Activated naive CD4-positive, alpha-beta T cell treated with anti-CD3 and anti-CD28 coated beads, Interleukin-2, amount 50 U/mL, for 24 hours (primary cell): ENCODE data around the gene RAC2.
"Not testable (repeated sequence)": the region's sequence is repeated elsewhere in the genome, so short reads cannot be mapped to it uniquely, and the experiment has no call there.

Experiments used
- H3K27ac Mint-ChIP-seq: one replicate; pipeline ENCODE4 v1.8.0; 2021; ENCODE audit warnings: mild to moderate bottlenecking, mixed read lengths
- H3K27me3 Mint-ChIP-seq: one replicate; pipeline ENCODE4 v1.8.0; 2021; ENCODE audit warnings: mixed read lengths
- H3K36me3 Mint-ChIP-seq: one replicate; pipeline ENCODE4 v1.8.0; 2021; ENCODE audit warnings: mixed read lengths
- H3K4me1 Mint-ChIP-seq: one replicate; pipeline ENCODE4 v1.8.0; 2021; ENCODE audit warnings: mixed read lengths
- H3K4me3 Mint-ChIP-seq: one replicate; pipeline ENCODE4 v1.8.0; 2021; ENCODE audit warnings: mild to moderate bottlenecking, mixed read lengths
- H3K9me3 Mint-ChIP-seq: one replicate; pipeline ENCODE4 v1.8.0; 2021; ENCODE audit warnings: mixed read lengths

The RAC2 gene

DNA sequence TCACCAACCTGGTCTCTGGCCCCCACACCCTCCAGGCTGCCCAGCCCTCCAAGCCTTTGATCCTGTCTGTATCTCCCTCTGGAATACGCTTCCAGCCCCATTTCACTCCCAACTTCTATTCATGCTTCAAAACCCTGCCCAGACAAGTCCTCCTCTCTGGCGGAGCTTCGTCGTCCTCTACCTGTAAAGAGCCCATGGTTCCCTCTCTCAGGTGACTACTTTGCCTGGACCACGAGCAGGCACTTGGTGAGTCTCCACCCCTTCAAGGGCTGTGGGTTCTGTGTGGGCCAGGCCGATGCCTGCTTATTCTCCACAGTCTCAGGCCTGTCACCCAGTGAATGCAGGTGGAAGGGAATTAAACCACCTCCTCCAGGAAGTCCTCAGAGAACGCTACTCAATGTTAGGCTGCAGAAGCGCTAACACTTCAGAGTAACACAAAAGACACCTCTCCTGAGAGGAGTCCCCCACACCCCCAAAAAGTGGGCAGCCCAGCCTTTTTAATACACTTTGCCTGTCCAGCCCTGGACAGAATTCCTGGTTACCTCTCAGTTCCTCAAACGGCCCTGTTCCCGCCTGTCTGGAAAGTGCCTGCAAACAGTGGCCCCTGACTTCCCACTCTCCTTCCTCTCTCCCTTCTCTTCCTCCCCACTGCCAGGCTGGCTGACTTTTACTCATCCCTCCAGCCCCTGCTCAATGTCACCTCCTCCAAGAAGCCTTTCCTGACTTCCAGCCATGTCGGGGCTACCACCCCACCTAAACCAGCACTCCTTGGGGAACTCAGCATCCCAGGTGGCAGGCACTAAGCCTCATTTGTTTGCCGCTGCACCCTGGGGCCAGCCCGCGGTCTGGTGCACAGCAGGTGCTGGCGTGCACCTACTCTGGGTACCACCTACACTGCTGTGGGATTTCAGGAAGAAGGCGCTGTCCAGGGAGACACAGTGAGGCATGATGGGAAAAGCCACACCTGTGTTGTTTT is 9.0 kb downstream of the RAC2 start:
- H3K4me3 Mint-ChIP-seq: peak overlapping the region; percentile 86
- H3K36me3 Mint-ChIP-seq: peaks cover 28% of the 10 kb centered on the region

DNA sequence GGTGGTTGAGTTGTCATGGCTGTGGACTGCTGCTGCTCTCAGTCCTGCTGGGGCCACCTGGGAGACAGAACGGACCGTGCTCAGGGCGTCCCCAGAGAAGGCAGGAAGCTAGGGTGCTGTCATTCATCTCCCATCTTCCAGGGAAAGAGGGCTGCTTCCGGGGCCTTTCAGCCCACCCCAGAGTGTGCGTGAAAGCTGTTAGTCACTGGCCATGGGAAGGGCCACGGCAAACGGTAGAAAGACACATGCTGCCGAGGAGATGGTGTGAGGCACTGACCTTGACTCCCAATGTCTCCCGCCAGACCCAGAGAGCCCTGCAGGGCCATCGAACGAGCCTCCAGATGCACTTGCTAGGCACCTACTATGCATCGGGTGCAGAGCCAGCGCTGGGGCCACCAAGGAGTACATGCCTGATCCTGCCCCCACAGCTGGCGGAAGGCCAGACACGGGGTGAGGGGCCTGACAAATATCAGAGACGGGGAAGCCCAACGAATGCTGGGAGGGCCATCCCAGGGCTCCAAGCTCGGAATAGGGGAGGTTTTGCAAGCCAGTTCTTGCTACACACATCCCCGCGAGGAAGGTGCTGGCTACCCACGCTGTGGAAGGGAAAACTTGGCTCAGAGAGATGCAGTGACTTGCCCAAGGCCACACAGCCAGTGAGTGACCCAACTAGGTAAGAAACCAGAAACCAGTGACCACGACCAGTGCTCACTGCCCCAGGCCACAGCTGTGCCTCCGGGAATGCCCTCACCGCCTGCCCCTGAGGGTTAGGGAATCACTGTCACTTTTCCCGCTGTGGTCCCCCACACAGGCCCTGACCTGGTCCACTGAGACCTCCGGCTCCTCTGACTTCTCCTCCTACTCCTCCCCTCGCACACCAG is 10.1 kb downstream of the RAC2 start:
- H3K9me3 Mint-ChIP-seq: no peaks in the 10 kb centered on the region
- no peaks in the 10 kb centered on the region for H3K27me3 Mint-ChIP-seq
- peaks cover 32% of the 10 kb centered on the region for H3K36me3 Mint-ChIP-seq
- peak overlapping the region; percentile 93 for H3K27ac Mint-ChIP-seq
- H3K4me3 Mint-ChIP-seq: peak overlapping the region; percentile 86
- H3K4me1 Mint-ChIP-seq: peaks cover 98% of the 10 kb centered on the region

More for the DNA sequence above, 9.0 kb downstream of the RAC2 start:
- Mint-ChIP-seq H3K27me3 (no peaks in the 10 kb centered on the region), H3K4me1 (peaks cover 98% of the 10 kb centered on the region), H3K9me3 (no peaks in the 10 kb centered on the region), H3K27ac (peak overlapping the region; percentile 87)

DNA sequence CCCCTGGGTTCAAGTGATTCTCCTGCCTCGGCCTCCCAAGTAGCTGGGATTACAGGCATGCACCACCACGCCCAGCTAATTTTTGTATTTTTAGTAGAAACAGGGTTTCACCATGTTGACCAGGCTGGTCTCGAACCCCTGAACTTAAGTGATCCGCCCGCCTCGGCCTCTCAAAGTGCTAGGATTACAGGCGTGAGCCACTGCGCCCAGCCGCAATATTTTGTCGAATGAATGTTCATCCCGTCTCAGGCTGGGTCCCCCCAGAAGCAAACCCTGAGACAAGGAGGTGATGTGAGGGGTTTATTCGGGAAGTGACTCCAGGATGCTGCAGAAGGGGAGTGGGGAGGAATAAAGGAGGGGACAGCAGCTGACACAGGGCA is 10.7 kb downstream of the RAC2 start:
- Mint-ChIP-seq H3K4me3 (peak overlapping the region; percentile 73), H3K27ac (peak overlapping the region; percentile 93), H3K4me1 (peaks cover 98% of the 10 kb centered on the region), H3K36me3 (peaks cover 32% of the 10 kb centered on the region)
- H3K9me3 Mint-ChIP-seq, H3K27me3 Mint-ChIP-seq: not testable (repeated sequence)

- Mint-ChIP-seq H3K4me1 (peaks cover 97% of the 10 kb centered on the region), H3K36me3 (peaks cover 31% of the 10 kb centered on the region), H3K27me3 (no peaks in the 10 kb centered on the region), H3K9me3 (no peaks in the 10 kb centered on the region), H3K27ac (peak overlapping the region; percentile 97), H3K4me3 (peak overlapping the region; percentile 81)
Observed at GRCh38 chr22:37232140-37232998, 11.7 kb downstream of the RAC2 start.

- H3K36me3 Mint-ChIP-seq: peaks cover 31% of the 10 kb centered on the region
- peak overlapping the region; percentile 81 for H3K4me3 Mint-ChIP-seq
- H3K4me1 Mint-ChIP-seq: peaks cover 90% of the 10 kb centered on the region
- H3K9me3 Mint-ChIP-seq: no peaks in the 10 kb centered on the region
- no peaks in the 10 kb centered on the region for H3K27me3 Mint-ChIP-seq
- H3K27ac Mint-ChIP-seq: peak overlapping the region; percentile 97
Observed at GRCh38 chr22:37231406-37232139, 12.5 kb downstream of the RAC2 start.

DNA sequence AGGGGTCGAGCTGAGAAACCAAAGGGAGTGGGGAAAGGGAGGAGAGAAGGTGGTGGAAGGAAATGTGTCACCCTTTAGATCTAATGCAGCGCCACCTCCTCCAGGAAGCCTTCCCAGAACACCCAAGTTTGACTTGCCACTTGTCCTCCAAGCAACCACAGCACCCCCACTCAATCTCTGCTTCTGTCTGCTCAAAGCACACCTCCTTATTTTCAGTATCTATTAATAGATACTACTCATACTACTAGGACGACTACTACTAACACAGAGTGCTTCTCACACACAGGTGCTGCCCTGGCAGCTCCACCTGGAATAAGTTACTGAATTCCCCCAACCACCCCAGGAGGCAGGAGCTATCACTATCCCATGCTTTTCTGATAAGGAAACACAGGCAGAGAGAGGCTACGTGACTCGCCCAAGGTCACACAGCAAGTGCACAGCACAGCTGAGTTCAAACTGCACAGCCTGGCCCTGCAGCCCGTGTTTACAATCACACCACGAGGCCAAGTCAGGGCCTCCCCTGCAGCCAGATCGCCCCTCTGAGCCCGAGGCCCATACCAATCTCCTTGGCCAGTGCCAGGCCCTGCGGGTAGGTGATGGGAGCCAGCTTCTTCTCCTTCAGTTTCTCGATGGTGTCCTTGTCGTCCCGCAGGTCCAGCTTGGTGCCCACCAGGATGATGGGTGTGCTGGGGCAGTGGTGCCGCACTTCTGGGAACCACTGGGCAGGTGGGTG is 13.2 kb downstream of the RAC2 start:
- H3K27me3 Mint-ChIP-seq: no peaks in the 10 kb centered on the region
- peak overlapping the region; percentile 97 for H3K27ac Mint-ChIP-seq
- peaks cover 90% of the 10 kb centered on the region for H3K4me1 Mint-ChIP-seq
- peaks cover 33% of the 10 kb centered on the region for H3K36me3 Mint-ChIP-seq
- peak overlapping the region; percentile 81 for H3K4me3 Mint-ChIP-seq
- H3K9me3 Mint-ChIP-seq: no peaks in the 10 kb centered on the region

DNA sequence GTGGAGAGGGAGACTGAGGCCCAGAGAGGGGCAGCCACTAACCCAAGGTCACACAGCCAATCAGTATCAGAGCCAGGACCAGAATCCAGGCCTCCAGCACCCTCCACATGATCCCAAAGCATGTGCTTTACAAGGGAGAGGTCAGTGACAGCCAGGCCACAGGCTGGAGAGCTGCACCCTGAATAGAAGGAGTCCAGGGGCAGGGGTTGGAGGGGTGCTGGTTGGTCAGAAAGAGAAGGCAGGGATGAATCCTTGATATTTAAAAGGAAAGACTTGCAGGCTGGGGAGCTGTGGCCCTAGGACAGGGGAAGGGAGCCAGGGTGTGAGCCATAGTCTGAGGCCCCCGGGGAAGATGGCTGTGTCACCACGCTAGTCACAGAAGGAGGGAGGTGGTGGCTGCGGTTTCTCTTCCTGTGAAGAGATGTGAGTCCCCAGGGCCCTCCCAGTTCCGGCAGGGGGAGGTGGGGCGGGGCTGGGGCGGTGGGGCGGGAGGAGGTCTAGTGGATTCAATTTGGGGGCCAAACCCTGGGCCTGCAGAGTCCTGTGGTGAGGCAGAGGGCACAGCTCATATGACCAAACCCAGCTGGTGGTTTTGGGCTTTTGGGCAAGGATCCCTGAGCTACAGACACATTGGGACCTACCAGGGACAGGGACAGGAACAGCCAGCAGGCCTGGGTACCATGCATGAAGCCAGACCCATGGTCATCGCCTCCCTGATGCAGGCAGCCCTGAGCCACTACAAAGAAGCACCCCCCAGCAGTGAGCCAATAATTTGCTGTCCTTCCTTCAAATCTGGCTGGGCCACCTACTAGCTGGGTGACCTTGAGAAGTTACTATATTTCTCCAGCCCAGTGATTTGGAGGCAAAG is 14.0 kb downstream of the RAC2 start:
- Mint-ChIP-seq H3K27me3 (no peaks in the 10 kb centered on the region), H3K9me3 (no peaks in the 10 kb centered on the region), H3K4me1 (peaks cover 90% of the 10 kb centered on the region), H3K4me3 (peak overlapping the region; percentile 81), H3K36me3 (peaks cover 40% of the 10 kb centered on the region), H3K27ac (peak overlapping the region; percentile 97)

GRCh38 chr22:37229012-37229804 is 14.9 kb downstream of the RAC2 start:
- Mint-ChIP-seq H3K27me3 (no peaks in the 10 kb centered on the region), H3K4me1 (peaks cover 90% of the 10 kb centered on the region), H3K27ac (peak overlapping the region; percentile 90), H3K9me3 (no peaks in the 10 kb centered on the region), H3K36me3 (peaks cover 40% of the 10 kb centered on the region), H3K4me3 (peak overlapping the region; percentile 81)

GRCh38 chr22:37228106-37229011 is 15.7 kb downstream of the RAC2 start:
- H3K27me3 Mint-ChIP-seq: no peaks in the 10 kb centered on the region
- peaks cover 90% of the 10 kb centered on the region for H3K4me1 Mint-ChIP-seq
- H3K27ac Mint-ChIP-seq: peak overlapping the region; percentile 90
- peak overlapping the region; percentile 78 for H3K4me3 Mint-ChIP-seq
- peaks cover 43% of the 10 kb centered on the region for H3K36me3 Mint-ChIP-seq
- H3K9me3 Mint-ChIP-seq: no peaks in the 10 kb centered on the region

- H3K4me3 Mint-ChIP-seq: peak overlapping the region; percentile 11
- H3K27me3 Mint-ChIP-seq: no peaks in the 10 kb centered on the region
- H3K9me3 Mint-ChIP-seq: no peaks in the 10 kb centered on the region
- H3K36me3 Mint-ChIP-seq: peaks cover 46% of the 10 kb centered on the region
- peak overlapping the region; percentile 83 for H3K27ac Mint-ChIP-seq
- H3K4me1 Mint-ChIP-seq: peaks cover 90% of the 10 kb centered on the region
Observed at GRCh38 chr22:37226514-37226913, 17.6 kb downstream of the RAC2 start.

DNA sequence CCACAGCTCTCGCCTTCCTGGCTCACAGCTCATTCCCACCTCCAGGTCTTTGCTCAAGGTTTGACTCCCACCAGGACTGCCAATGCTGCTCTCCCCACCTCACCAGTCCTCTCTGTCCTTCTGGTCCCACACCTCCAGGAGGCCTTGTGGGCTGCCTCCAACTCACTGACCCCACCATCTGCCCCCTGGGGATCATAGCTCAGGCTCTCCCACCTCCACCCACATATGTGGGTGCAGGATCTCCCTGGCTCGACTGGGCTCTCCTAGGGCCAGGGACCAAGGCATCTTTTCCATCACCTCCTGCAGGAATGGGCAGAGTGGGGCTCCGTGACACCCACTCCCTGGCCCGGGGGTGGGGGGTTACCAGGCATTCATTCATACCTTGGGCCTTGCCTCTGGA is 18.0 kb downstream of the RAC2 start:
- H3K27me3 Mint-ChIP-seq: no peaks in the 10 kb centered on the region
- peaks cover 90% of the 10 kb centered on the region for H3K4me1 Mint-ChIP-seq
- H3K27ac Mint-ChIP-seq: no peak overlapping the region
- H3K9me3 Mint-ChIP-seq: no peaks in the 10 kb centered on the region
- no peak overlapping the region for H3K4me3 Mint-ChIP-seq
- H3K36me3 Mint-ChIP-seq: peaks cover 46% of the 10 kb centered on the region

GRCh38 chr22:37225481-37225880 is 18.6 kb downstream of the RAC2 start:
- Mint-ChIP-seq H3K36me3 (peaks cover 47% of the 10 kb centered on the region), H3K27ac (peak overlapping the region; percentile 53), H3K4me1 (peaks cover 90% of the 10 kb centered on the region)

More at GRCh38 chr22:37225481-37225880, 18.6 kb downstream of the RAC2 start:
- peak overlapping the region; percentile 49 for H3K4me3 Mint-ChIP-seq
- peaks cover 5% of the 10 kb centered on the region for H3K9me3 Mint-ChIP-seq
- H3K27me3 Mint-ChIP-seq: no peaks in the 10 kb centered on the region
